Effector CD4-positive, alpha-beta T cell (primary cell): ENCODE measurements around the gene KIAA0825.
"Not testable (repeated sequence)": the region's sequence is repeated elsewhere in the genome, so short reads cannot be mapped to it uniquely, and the experiment has no call there.

Source experiments
- DNase-seq: peaks from one replicate; pipeline ENCODE4 v3.0.0-alpha.2; 2020

The KIAA0825 gene

DNA sequence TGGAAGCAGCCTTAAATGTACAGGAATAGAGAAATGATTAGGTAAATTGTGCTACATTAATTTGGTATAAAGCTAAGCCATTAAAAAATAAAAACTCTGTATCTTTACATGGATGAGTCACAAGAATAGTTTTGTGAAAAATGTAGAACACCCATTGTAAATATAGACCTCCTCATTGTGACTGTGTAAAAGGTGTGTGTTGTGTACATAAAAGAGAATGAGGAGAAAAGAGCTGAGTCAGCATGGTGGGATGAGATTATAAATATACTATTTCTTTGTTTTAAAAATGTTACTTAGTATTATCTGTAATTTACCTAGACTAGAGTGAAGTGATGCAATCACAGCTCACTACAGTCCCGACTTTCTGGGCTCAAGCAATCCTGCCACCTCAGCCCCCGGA, 250.5 kb downstream of the KIAA0825 start:
- no peak for DNase-seq

DNA sequence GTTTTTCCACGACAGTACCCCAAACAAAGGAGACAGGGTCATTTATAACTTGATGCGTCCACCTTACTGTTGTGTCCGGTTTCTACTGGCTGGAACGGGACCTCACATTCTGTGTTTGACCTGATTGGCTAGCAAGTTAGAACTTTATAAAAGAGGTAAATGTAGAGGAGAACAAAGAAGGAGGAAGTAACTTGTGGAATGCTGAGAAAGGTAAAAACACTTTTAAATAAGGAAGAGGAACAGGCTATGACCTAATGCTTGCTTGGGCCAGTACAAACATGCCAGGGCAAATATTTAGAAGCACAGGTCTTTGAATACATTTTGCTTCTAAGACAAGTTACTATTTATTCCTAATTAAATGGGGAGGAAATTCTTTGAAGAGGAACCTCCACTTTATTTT, 251.6 kb downstream of the KIAA0825 start:
- no peak for DNase-seq

DNA sequence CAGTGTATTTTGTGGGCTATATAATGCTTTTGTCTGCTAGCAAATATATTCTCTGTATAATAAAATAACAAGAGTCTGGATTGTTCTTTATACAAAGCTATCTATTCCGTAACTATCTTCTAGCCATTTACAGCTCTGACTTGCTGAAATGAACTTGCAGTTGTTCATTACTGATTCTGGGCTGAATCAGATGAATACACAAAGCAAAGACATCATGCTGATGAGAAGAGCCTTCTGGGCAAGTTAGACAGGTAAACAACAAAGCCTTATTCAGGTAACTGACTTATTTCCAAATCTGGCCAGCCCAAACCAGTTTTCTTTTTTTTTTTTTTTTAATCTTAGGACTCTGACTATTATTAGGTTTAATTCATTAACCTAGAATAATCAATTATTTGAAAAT, 255.5 kb downstream of the KIAA0825 start:
- DNase-seq = no peak

- no peak for DNase-seq
Observed at GRCh38 chr5:94361832-94362796, 256.3 kb downstream of the KIAA0825 start.

DNA sequence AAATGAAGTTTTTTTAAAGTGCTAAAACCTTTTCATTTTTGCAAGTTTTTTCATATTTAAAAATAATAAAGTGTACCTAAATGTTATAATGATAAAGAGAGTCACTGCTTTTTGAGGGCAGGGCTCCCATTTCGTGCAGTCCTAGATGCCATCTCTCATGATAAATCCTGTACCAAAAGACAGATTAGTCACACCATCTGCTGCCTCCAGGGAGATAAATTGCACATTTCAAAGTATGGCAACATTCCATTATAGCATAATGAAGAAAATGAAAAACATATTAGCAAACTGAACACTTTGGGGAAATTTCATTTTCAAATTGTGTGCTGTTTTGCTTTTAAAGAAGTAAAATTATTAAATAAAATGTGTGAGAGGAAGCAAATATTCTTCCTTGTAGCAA, 257.2 kb downstream of the KIAA0825 start:
- DNase-seq = no peak

- DNase-seq = no peak
Observed at GRCh38 chr5:94360382-94361130, 257.8 kb downstream of the KIAA0825 start.

GRCh38 chr5:94359880-94360279, 258.5 kb downstream of the KIAA0825 start:
- no peak for DNase-seq

DNA sequence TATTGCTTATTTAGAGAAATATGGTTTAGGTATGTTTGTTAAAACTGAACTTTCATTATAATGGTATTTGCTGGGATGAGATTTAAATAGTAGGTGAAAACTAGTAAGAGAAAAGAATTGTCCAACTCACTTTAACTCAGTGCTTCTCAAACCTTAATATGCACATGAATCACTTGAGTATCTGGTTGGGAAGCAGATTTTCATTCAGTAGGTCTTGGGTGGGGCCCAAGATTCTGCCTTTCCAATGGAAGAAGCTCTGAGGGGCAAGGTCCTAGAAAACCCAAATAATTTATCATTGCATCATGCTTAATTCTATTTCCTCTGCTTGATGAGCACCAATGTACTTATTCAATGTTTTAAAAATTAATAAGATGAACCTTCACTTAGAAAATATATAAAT, 262.6 kb downstream of the KIAA0825 start:
- DNase-seq = no peak

- not testable (repeated sequence) for DNase-seq
Observed at GRCh38 chr5:94354837-94355485, 263.4 kb downstream of the KIAA0825 start.

- DNase-seq = no peak
Observed at GRCh38 chr5:94353605-94354004, 264.8 kb downstream of the KIAA0825 start.

DNA sequence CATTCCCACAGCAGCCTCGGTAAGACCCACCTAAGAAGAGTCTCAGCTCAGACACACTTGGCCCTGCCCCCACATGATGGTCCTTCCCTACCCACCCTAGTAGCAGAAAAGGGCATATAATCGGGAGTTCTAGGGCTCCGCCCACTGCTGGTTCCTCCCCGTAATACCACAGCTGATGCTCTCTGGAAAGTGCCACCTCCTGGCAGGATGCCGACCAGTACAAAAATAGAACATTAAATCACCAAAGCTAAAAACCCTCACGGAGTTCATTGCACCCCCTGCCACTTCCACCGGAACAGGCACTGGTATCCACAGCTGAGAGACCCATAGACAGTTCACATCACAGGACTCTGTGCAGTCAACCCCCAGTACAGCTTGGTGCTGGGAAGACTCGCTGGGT, 271.3 kb downstream of the KIAA0825 start:
- DNase-seq = no peak

DNA sequence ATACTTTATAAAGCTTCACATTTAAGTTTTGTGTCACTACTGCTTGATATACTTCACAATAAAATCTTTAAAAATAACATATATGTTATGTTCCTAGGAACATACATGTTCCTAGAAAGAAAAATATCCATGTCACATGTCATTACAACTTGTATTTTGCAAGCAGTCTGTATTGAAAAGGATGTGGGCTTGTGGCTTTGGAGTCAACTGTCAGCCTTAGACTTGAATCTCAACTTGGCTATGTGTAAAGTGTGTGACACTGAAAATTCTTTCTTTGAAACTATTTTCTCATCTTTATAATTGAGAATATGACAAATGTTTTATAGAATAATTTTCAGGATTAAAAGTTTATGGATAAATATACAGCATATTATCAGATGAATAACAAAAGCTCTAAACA, 273.1 kb downstream of the KIAA0825 start:
- DNase-seq = no peak

DNA sequence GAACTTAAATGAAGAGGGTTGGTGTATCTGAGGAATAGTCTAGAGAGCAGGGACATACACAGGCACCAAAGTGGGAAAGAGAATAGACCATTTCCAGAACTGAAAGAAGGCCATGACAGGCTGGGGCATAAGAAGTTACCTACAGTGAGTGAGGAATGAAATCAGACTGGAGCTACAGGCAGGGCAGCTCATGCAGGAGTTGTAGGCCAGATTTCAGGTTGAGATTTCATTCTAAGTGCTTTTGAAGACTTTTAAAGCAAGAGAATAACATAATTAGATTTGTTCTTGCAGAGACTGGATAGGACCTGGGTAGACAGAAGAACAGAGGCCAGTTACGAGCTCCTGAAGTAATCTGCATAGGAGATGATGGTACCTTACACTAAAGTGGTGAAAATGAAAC, 280.8 kb downstream of the KIAA0825 start:
- DNase-seq = no peak

DNA sequence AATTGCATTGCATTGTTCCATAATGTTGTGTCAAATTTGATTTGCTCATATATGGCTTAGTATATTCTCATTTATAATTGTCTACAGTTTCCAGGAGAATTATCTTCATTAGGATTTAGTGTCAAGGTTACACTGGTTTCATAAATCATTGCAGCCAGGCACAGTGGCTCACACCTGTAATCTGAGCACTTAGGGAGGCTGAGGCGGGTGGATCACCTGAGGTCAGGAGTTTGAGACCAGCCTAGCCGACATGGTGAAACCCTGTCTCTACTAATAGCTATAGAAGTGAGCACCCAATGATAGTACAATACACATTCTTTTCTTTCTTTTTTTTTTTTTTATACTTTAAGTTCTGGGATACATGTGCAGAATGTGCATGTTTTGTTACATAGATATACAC, 282.5 kb downstream of the KIAA0825 start:
- DNase-seq = no peak

- DNase-seq = no peak
Observed at GRCh38 chr5:94329115-94329514, 289.3 kb downstream of the KIAA0825 start.

DNA sequence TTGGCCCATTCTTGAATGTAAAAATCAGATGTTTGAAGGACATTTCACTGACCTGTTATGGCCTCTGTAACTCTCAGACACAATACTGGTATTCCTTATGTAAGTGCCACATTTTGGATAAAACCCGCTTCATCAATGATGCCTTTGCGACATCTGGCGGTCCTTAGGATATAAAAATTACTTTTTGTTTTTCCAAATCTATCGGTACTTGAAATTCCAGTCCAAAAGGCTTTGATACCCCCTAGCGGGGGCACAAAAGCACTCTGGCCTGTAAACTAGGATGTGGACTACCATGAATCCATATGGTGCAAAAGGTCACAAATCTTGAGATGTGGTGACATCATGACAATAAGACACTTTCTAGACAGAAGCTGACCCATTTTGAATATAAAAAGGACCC, 291.8 kb downstream of the KIAA0825 start:
- DNase-seq = no peak

DNA sequence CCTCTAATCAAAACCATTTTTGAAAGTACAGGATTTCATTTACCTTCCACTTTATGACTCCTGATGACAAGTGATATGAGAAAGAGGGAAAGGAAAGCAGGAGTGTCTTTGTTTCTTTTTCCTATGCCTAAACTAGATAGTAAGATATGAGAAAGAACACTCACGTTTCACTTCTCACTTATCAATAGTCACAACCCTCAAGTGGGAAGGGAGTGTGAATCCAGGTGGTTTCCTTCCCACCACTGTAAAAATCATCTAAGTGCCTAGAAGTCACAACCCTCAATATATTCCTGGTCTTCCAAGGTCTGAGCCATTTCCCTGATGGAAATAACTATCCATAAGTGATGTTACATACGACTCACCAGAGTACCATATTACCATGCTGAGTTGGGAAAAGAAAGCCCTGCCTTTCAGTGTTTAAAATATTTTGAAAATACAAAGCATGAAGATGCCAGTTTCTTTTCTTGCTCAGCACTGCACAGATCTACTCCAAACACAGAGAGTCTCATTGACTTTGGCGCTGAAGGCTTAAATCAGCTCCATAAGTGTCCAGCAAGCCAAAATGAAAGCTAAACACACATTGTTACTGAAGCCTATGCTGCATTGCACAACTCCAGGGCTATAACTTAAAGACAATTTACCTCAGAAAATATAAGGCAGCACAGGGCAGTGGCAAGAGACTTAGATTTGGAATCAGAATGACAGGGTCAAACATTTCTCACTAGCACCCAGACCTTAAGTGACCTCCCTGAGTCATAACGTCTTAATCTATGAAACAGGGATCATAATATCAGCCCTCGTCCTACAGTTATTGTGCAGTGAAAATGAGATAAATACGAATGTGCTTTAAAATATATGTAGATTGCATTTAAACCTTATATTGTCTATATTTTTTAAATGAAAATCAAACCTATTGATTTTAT, 301.2 kb downstream of the KIAA0825 start:
- no peak for DNase-seq

DNA sequence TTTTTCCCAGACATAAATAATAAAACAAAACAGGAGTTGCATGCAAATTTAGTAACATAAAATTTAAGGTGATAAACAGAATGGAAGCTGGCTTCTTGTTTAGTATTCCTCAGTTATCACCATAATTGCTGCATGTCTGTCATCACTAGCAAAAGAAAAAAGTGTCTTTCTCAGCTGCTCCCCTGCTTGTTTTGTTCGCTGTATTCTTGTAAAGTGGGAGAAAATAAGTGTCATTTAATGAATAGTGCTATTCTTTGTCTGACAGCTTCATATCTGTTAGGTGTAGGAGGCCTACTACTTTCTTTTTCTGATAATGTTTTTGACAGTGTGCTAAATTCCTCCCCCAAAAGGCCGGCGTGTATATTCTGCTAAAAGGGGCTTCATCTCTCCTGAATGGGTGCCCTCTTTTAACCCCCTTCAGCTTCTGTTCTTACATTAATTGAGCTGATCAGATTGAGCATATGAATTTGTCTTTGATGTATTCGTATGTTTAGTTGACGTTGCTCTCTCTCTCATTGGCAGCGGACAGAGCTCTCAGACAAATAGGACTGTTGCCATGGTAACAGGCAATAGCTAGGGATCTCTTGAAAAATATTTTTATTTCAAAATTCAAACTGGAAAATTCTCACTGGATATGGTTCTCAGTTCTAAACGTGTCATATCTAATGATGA, 303.8 kb downstream of the KIAA0825 start:
- no peak for DNase-seq

- DNase-seq = no peak
Observed at GRCh38 chr5:94313696-94314095, 304.7 kb downstream of the KIAA0825 start.

DNA sequence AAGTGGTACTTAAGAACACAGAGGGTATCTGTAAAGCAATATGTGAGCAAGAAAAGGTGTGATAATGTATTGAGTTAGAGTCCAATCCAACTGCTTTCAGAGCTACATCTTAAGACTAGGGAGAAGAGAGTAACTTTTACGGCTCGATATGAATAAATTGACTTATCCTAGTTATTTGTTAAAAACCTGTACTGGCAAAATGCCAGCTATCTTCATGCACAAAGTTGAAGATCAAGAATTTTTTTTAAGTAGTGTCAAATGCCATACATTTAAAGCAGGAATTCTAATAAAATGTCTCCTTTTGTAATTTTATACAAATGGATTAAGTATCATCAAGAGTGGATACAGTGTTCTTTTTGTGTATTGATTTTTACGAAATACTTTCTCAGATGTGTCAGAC, 305.2 kb downstream of the KIAA0825 start:
- no peak for DNase-seq

DNA sequence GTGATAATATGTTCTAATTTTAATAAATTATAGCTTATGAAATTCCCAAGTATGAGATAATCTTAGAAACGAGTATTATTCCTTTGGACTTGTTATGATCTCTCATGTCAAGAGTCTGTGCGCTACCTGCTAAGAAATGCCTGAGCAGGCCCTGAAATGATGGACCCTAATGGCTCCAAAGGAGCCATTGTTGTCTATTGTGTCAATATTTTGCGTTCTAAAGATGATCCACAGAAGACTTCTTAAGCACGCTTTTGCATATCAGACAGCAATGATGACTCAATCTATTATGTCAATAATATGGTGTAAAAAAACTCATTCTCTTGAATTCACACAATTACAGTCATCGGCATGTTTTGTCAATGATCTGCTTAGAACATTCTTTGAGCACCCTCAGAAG, 306.1 kb downstream of the KIAA0825 start:
- no peak for DNase-seq

GRCh38 chr5:94310833-94311232, 307.6 kb downstream of the KIAA0825 start:
- DNase-seq = no peak
